ACC112 (cell line): ENCODE data around the gene UBE2S.

Source experiments
- H2AFZ ChIP-seq: fragments of 200-600 bp; sonication (generic); one replicate; pipeline ENCODE4 v1.6.0; 2017; ENCODE audit warnings: antibody characterized with exemption, low read length; ENCODE audit not compliant: unreplicated experiment
- H3K27ac ChIP-seq: fragments of 200-600 bp; sonication (generic); 2 replicates; pipeline ENCODE4 v1.5.1; 2014; ENCODE audit warnings: low read depth, mild to moderate bottlenecking, antibody characterized with exemption, low read length, moderate library complexity
- H3K27me3 ChIP-seq: fragments of 200-600 bp; sonication (generic); 2 replicates; pipeline ENCODE4 v1.6.1; 2014; ENCODE audit warnings: mild to moderate bottlenecking, antibody characterized with exemption, low read length, moderate library complexity, mixed read lengths; ENCODE audit not compliant: insufficient read depth
- H3K36me3 ChIP-seq: fragments of 200-600 bp; sonication (generic); 2 replicates; pipeline ENCODE4 v1.6.1; 2016; ENCODE audit warnings: mild to moderate bottlenecking, antibody characterized with exemption, low read length, moderate library complexity, mixed read lengths; ENCODE audit not compliant: insufficient read depth
- H3K4me1 ChIP-seq: fragments of 200-600 bp; sonication (generic); one replicate; pipeline ENCODE4 v1.6.1; 2016; ENCODE audit warnings: low read length, mixed read lengths; ENCODE audit not compliant: insufficient read depth, unreplicated experiment, control insufficient read depth
- H3K4me3 ChIP-seq: fragments of 200-600 bp; sonication (generic); 2 replicates; pipeline ENCODE4 v1.5.1; 2014; ENCODE audit warnings: mild to moderate bottlenecking, low read depth, low read length
- H3K79me2 ChIP-seq: fragments of 200-600 bp; sonication (generic); one replicate; pipeline ENCODE4 v1.6.0; 2016; ENCODE audit warnings: low read length; ENCODE audit not compliant: control insufficient read depth, unreplicated experiment, insufficient read depth

Gene UBE2S

GRCh38 chr19:55439052-55439451 is 31.5 kb upstream of the UBE2S start:
- Histone ChIP-seq H3K27me3 (peaks cover 40% of the 10 kb centered on the region), H3K27ac (no peak overlapping the region), H2AFZ (no peak overlapping the region), H3K4me1 (no peaks in the 10 kb centered on the region), H3K36me3 (no peaks in the 10 kb centered on the region), H3K4me3 (no peak overlapping the region), H3K79me2 (no peaks in the 10 kb centered on the region)

GRCh38 chr19:55437410-55437809 is 29.8 kb upstream of the UBE2S start:
- Histone ChIP-seq H3K27ac (no peak overlapping the region), H2AFZ (no peak overlapping the region), H3K27me3 (peaks cover 33% of the 10 kb centered on the region), H3K4me3 (no peak overlapping the region), H3K36me3 (no peaks in the 10 kb centered on the region), H3K4me1 (no peaks in the 10 kb centered on the region), H3K79me2 (no peaks in the 10 kb centered on the region)

GRCh38 chr19:55436847-55437246 is 29.3 kb upstream of the UBE2S start:
- Histone ChIP-seq H3K79me2 (no peaks in the 10 kb centered on the region), H2AFZ (no peak overlapping the region), H3K27me3 (peaks cover 32% of the 10 kb centered on the region), H3K4me3 (no peak overlapping the region), H3K4me1 (no peaks in the 10 kb centered on the region), H3K27ac (no peak overlapping the region), H3K36me3 (no peaks in the 10 kb centered on the region)

GRCh38 chr19:55435020-55435419 is 27.4 kb upstream of the UBE2S start:
- Histone ChIP-seq H3K4me1 (no peaks in the 10 kb centered on the region), H3K27me3 (peaks cover 14% of the 10 kb centered on the region; the same call in 1 of the 2 replicates)

GRCh38 chr19:55434356-55434919 is 26.9 kb upstream of the UBE2S start:
- Histone ChIP-seq H3K79me2 (no peaks in the 10 kb centered on the region), H3K4me1 (no peaks in the 10 kb centered on the region), H3K27ac (no peak overlapping the region), H3K36me3 (no peaks in the 10 kb centered on the region), H2AFZ (no peak overlapping the region), H3K4me3 (no peak overlapping the region), H3K27me3 (peaks cover 13% of the 10 kb centered on the region; the same call in 1 of the 2 replicates)

More at GRCh38 chr19:55435020-55435419, 27.4 kb upstream of the UBE2S start:
- Histone ChIP-seq H2AFZ (no peak overlapping the region), H3K79me2 (no peaks in the 10 kb centered on the region), H3K4me3 (no peak overlapping the region), H3K36me3 (no peaks in the 10 kb centered on the region), H3K27ac (no peak overlapping the region)

- peaks cover 9% of the 10 kb centered on the region; the same call in 1 of the 2 replicates for H3K27me3 ChIP-seq
- no peak overlapping the region for H3K27ac ChIP-seq
- H3K79me2 ChIP-seq, result no peaks in the 10 kb centered on the region
- no peak overlapping the region for H3K4me3 ChIP-seq
- H3K36me3 ChIP-seq, result no peaks in the 10 kb centered on the region
- H3K4me1 ChIP-seq, result no peaks in the 10 kb centered on the region
- no peak overlapping the region for H2AFZ ChIP-seq
Observed at GRCh38 chr19:55433292-55433691, 25.7 kb upstream of the UBE2S start.

- H3K27me3 ChIP-seq, result peaks cover 9% of the 10 kb centered on the region; the same call in 1 of the 2 replicates
- no peak overlapping the region for H2AFZ ChIP-seq
- H3K36me3 ChIP-seq, result no peaks in the 10 kb centered on the region
- H3K79me2 ChIP-seq, result no peaks in the 10 kb centered on the region
- H3K4me1 ChIP-seq, result no peaks in the 10 kb centered on the region
- H3K27ac ChIP-seq, result no peak overlapping the region
- no peak overlapping the region for H3K4me3 ChIP-seq
Observed at GRCh38 chr19:55432241-55432959, 24.8 kb upstream of the UBE2S start.

GRCh38 chr19:55431183-55431582 is 23.6 kb upstream of the UBE2S start:
- Histone ChIP-seq H3K4me1 (no peaks in the 10 kb centered on the region), H2AFZ (no peak overlapping the region), H3K36me3 (no peaks in the 10 kb centered on the region), H3K4me3 (no peak overlapping the region), H3K79me2 (no peaks in the 10 kb centered on the region), H3K27me3 (peaks cover 9% of the 10 kb centered on the region; the same call in 1 of the 2 replicates), H3K27ac (no peak overlapping the region)

GRCh38 chr19:55426042-55426441 is 18.5 kb upstream of the UBE2S start:
- no peaks in the 10 kb centered on the region for H3K79me2 ChIP-seq
- peaks cover 6% of the 10 kb centered on the region; the same call in 1 of the 2 replicates for H3K27me3 ChIP-seq

GRCh38 chr19:55424518-55424917 is 16.9 kb upstream of the UBE2S start:
- no peak overlapping the region for H3K27ac ChIP-seq

More at GRCh38 chr19:55426042-55426441, 18.5 kb upstream of the UBE2S start:
- no peak overlapping the region for H2AFZ ChIP-seq
- no peaks in the 10 kb centered on the region for H3K36me3 ChIP-seq
- no peak overlapping the region for H3K27ac ChIP-seq
- no peak overlapping the region for H3K4me3 ChIP-seq
- H3K4me1 ChIP-seq, result no peaks in the 10 kb centered on the region

More at GRCh38 chr19:55424518-55424917, 16.9 kb upstream of the UBE2S start:
- Histone ChIP-seq H3K27me3 (peaks cover 10% of the 10 kb centered on the region; the same call in 1 of the 2 replicates), H3K4me1 (no peaks in the 10 kb centered on the region), H3K4me3 (no peak overlapping the region), H2AFZ (no peak overlapping the region), H3K36me3 (no peaks in the 10 kb centered on the region), H3K79me2 (no peaks in the 10 kb centered on the region)
